Stimulated activated CD4-positive, alpha-beta T cell treated with anti-CD3 and anti-CD28 coated beads, Interleukin-15, amount 100 ng/mL, for 1 hour (primary cell): ENCODE results near the gene LRP1B.

Experiments used
- DNase-seq, 2 donors: peaks; one replicate each; pipeline ENCODE4 v3.0.0-alpha.2; 2020; ENCODE audit warnings: low read depth in 1 of 2, low spot score in 1 of 2

Gene LRP1B

GRCh38 chr2:141698500-141698899, 432.3 kb downstream of the LRP1B start:
- DNase-seq = no peak

GRCh38 chr2:141697035-141697434, 433.8 kb downstream of the LRP1B start:
- no peak for DNase-seq

- no peak for DNase-seq
Measured at GRCh38 chr2:141694180-141694579, 436.6 kb downstream of the LRP1B start.

- no peak for DNase-seq
Measured at GRCh38 chr2:141692829-141693228, 438.0 kb downstream of the LRP1B start.

- DNase-seq = no peak
Measured at GRCh38 chr2:141676139-141676538, 454.7 kb downstream of the LRP1B start.

GRCh38 chr2:141666191-141666590, 464.6 kb downstream of the LRP1B start:
- DNase-seq = no peak

- no peak for DNase-seq
Measured at GRCh38 chr2:141660232-141660631, 470.6 kb downstream of the LRP1B start.

GRCh38 chr2:141654311-141654710, 476.5 kb downstream of the LRP1B start:
- no peak for DNase-seq

GRCh38 chr2:141653184-141653583, 477.6 kb downstream of the LRP1B start:
- no peak for DNase-seq

GRCh38 chr2:141652308-141652707, 478.5 kb downstream of the LRP1B start:
- DNase-seq = no peak

GRCh38 chr2:141647353-141647752, 483.5 kb downstream of the LRP1B start:
- DNase-seq = no peak

- DNase-seq = no peak
Measured at GRCh38 chr2:141641462-141641861, 489.4 kb downstream of the LRP1B start.

GRCh38 chr2:141639809-141640208, 491.0 kb downstream of the LRP1B start:
- no peak for DNase-seq

- DNase-seq = no peak
Measured at GRCh38 chr2:141633132-141633531, 497.7 kb downstream of the LRP1B start.

- no peak for DNase-seq
Measured at GRCh38 chr2:141630407-141630930, 500.3 kb downstream of the LRP1B start.

- DNase-seq = no peak
Measured at GRCh38 chr2:141620372-141620771, 510.4 kb downstream of the LRP1B start.

GRCh38 chr2:141618457-141618856, 512.4 kb downstream of the LRP1B start:
- DNase-seq = no peak

GRCh38 chr2:141611981-141612380, 518.8 kb downstream of the LRP1B start:
- DNase-seq = no peak

GRCh38 chr2:141611176-141611571, 519.6 kb downstream of the LRP1B start:
- DNase-seq = no peak

- DNase-seq = no peak
Measured at GRCh38 chr2:141610564-141611175, 520.1 kb downstream of the LRP1B start.

- no peak for DNase-seq
Measured at GRCh38 chr2:141605163-141605562, 525.7 kb downstream of the LRP1B start.

- DNase-seq = no peak
Measured at GRCh38 chr2:141601511-141602152, 529.2 kb downstream of the LRP1B start.

GRCh38 chr2:141599721-141600120, 531.1 kb downstream of the LRP1B start:
- DNase-seq = no peak
